Heart left ventricle (tissue), 16 donors: ENCODE data around the gene MDC1. TPM values are rescaled to one million over a fixed set of nuclear protein-coding genes. Genes with fewer than 3 reads are reported as not detected.

ENCODE experiments used
- ATAC-seq, 4 donors: fragments of 200-7000 bp; cut with Tn5 transposase; one replicate each; pipeline ENCODE4 v1.9.1; 2020 to 2022; ENCODE audit warnings: moderate library complexity in 4 of 4, mild to moderate bottlenecking in 3 of 4, moderate number of reproducible peaks in 1 of 4
- DNase-seq, 5 donors: peaks; one replicate each; pipeline ENCODE4 v3.0.0-alpha.2; 2020
- H3K27ac ChIP-seq, 12 donors: fragments of 200-600 bp; sonication (generic) in 4 of 12; one replicate each; pipeline versions ENCODE4 v1.5.0 to v1.8.0; 2016 to 2022; ENCODE audit warnings: mild to moderate bottlenecking in 2 of 12
- H3K27me3 ChIP-seq, 9 donors: fragments of 200-600 bp; sonication (generic) in 2 of 9; one replicate each; pipeline versions ENCODE4 v1.5.1 to v1.8.0; 2016 to 2022; ENCODE audit warnings: mild to moderate bottlenecking in 3 of 9
- H3K36me3 ChIP-seq, 9 donors: fragments of 200-600 bp; sonication (generic) in 2 of 9; one replicate each; pipeline versions ENCODE4 v1.5.0 to v1.8.0; 2018 to 2022; ENCODE audit warnings: mild to moderate bottlenecking in 2 of 9
- H3K4me1 ChIP-seq, 12 donors: fragments of 200-600 bp; sonication (generic) in 4 of 12; one replicate each; pipeline versions ENCODE4 v1.5.0 to v1.8.0; 2016 to 2022; ENCODE audit warnings: mild to moderate bottlenecking in 3 of 12
- H3K4me3 ChIP-seq, 12 donors: fragments of 200-600 bp; sonication (generic) in 4 of 12; one replicate each; pipeline versions ENCODE4 v1.5.0 to v1.8.0; 2017 to 2022; ENCODE audit warnings: mild to moderate bottlenecking in 9 of 12, moderate library complexity in 4 of 12
- H3K9me3 ChIP-seq, 12 donors: fragments of 200-600 bp; sonication (generic) in 4 of 12; one replicate each; pipeline versions ENCODE4 v1.5.0 to v1.8.0; 2016 to 2022; ENCODE audit warnings: mild to moderate bottlenecking in 1 of 12
- POLR2A ChIP-seq, 2 donors: fragments of 450-650 bp; IDR thresholded peaks; one replicate each; pipeline ENCODE4 v1.6.1; 2017; ENCODE audit warnings: antibody characterized with exemption in 2 of 2, mild to moderate bottlenecking in 2 of 2, moderate library complexity in 2 of 2
- WGBS, 4 donors: extraction: QIAGEN DNeasy Blood & Tissue Kit in 2 of 4; methylation state at CpG; one replicate each; pipeline versions ENCODE4 v1.1.5 to v1.1.7; 2013 to 2018; 5-methylcytosine and 5-hydroxymethylcytosine counted together
- intact Hi-C, 10 donors: fragments of 100-400 bp; cut with DNase I; formaldehyde crosslinking; loops; one replicate each; pipeline versions ENCODE4 v1.11.1 to v1.14.2; 2022
- polyA plus RNA-seq, 2 donors: library from polyadenylated mRNA; stranded (reverse); fragments of 200-250 nt; gene quantifications; one replicate each; pipeline ENCODE4 v1.2.3, GENCODE V29; 2013
- total RNA-seq, 9 donors: library from RNA; depleted of rRNA in 2 of 9; stranded (reverse); fragments of >200 nt in 2 of 9; fragmentation: NEBNext Ultra II Directional in 3 of 9; extraction: Animal tissue kit (Norgen Biotek cat#: 25700) in 3 of 9; gene quantifications; one replicate each; pipeline versions ENCODE4 v1.1.0 to v1.2.4, GENCODE V29; 2016 to 2023
- TF ChIP-seq, protein P1 (sequence below), 12 donors: fragments of 200-600 bp; sonication (generic) in 4 of 12; IDR thresholded peaks; one replicate each; pipeline versions ENCODE4 v1.5.0 to v1.8.0; 2018 to 2022; ENCODE audit warnings: antibody characterized with exemption in 12 of 12, mild to moderate bottlenecking in 5 of 12
- donor health status: ischemic (EF 13 %, LVEDD 7.1; RV severe dilation, severe dysfunction).
- donor health status: healthy with polysubstance abuse.
- donor health status: DM: no; HTN: yes; CAD: no.
- donor health status: DM: no; HTN: no; CAD: no.
- donor health status: ischemic (EF 25% LVEDD 6.9; RV normal size, moderate dysfunction).
- donor health status: ischemic (EF 25% LVEDD 5.7; RV mildly dilated, moderate dysfunction).
- donor health status: healthy.
- donor health status: DM: yes; HTN: yes; CAD: no.
- donor health status: ischemic (EF 35%, LVEDD 5.7; RV mildly dilated, moderate dysfunction).
- donor health status: nonischemic (EF 11% LVEDD 7.7; RV severe dilation, severe dysfunction).
- donor health status: DM: yes; HTN: yes; CAD: no.
- donor health status: PGD.
- donor health status: ischemic (EF 29% LVEDD 5.4; RV normal size, mild dysfunction).
- donor health status: nonischemic (EF 23%, LVEDD 6.1; RV moderate dilation, normal function).

The MDC1 gene
- total and polyA plus RNA-seq, 11 donors: 8.6 to 25.0 (median 16.0) TPM

DNA sequence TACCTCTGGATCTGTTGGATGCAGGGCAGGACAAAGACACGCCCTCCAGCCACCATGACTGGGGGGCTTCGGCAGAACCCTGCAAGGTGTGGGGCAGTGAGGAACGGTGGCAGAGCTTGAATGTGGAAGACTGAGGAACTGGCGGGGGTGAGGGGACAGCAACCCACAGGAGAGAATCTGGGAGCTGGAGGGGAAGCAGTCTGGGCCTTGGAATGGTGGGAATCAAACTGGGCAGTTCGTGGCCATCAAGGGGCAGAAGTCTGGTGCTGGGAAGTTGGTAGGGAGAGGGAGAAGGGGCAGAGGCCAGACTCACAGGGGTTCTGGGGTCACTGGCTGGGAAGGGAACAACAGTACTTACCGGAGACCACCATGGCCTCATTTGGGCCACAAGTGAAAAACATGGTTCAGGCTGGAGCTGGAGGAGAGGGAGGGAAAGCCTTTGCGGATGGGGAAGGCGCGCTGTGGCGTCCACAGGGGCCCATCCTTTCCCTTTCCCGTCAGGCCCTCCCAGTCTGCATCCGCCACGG lies 24.8 kb upstream of the MDC1 start:
- Histone ChIP-seq H3K27ac (peak overlapping the region; percentile 92 to 99 (median 97)), H3K27me3 (no peaks in the 10 kb centered on the region), H3K4me1 (peaks cover 3 to 61% (median 40%) of the 10 kb centered on the region in 12 donors), H3K36me3 (peaks cover 0 to 47% (median 46%) of the 10 kb centered on the region in 9 donors), H3K4me3 (peak overlapping the region; percentile 46 to 95 (median 86)), H3K9me3 (no peaks in the 10 kb centered on the region)
- TF ChIP-seq, protein P1, sequence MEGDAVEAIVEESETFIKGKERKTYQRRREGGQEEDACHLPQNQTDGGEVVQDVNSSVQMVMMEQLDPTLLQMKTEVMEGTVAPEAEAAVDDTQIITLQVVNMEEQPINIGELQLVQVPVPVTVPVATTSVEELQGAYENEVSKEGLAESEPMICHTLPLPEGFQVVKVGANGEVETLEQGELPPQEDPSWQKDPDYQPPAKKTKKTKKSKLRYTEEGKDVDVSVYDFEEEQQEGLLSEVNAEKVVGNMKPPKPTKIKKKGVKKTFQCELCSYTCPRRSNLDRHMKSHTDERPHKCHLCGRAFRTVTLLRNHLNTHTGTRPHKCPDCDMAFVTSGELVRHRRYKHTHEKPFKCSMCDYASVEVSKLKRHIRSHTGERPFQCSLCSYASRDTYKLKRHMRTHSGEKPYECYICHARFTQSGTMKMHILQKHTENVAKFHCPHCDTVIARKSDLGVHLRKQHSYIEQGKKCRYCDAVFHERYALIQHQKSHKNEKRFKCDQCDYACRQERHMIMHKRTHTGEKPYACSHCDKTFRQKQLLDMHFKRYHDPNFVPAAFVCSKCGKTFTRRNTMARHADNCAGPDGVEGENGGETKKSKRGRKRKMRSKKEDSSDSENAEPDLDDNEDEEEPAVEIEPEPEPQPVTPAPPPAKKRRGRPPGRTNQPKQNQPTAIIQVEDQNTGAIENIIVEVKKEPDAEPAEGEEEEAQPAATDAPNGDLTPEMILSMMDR (IDR thresholded peaks at IDR 0.05): no peak
- TF ChIP-seq POLR2A (IDR thresholded peaks at IDR 0.05): no peak
- 4 to 6% (median 5%) methylated on average over 13 of the region's 13 CpGs for WGBS, 4 donors
- peak in 2 of 5 donors; percentile 79 to 80 for DNase-seq
- intact Hi-C loops: loop anchor here (2.0 to 10.0 kb wide), 15 partner anchors 19 to 343 kb away; partner anchors contain the start of genes MRPS18B (in 1 of the 10), PPP1R10 (in 1 of the 10) and TUBB (in 1 of the 10)
- peak; percentile 2 to 45 (median 42) for ATAC-seq

DNA sequence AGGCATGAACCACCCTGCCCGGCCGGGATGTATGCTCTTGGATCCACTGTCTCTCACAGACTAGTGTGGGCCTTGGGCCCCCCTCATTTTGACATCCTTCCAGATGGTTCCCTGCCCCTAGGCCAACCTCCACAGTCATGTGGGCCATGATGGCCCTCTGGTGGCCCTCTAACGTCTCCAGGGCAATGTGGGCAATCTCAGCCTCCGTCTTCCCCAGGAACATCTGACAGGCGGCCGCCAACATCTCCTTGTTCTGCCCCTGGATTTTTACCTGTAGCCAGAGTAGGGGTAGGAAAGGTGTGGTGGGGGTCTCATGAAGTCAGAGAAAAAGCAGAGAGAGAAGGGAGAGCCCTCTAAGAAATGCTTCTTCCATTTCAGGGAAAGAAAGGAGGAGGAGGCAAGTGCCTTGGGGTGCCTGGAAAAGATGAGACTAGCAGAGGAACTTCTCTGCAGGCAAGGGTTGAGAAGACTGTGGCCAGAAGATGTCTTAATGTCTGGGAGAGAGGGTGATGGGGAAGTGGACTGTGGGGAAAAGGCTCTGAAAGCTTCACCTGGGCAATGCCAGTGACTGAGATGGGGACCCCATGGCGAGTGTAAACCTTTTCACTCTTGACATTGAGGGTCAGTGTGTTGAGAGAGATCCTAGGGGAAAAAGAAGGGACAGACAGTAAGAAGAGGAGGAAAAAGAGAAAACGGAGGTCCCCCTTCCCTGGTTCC lies 24.1 kb upstream of the MDC1 start:
- Histone ChIP-seq H3K27ac (peak overlapping the region; percentile 92 to 99 (median 97)), H3K4me3 (peak overlapping the region; percentile 46 to 95 (median 86)), H3K9me3 (no peaks in the 10 kb centered on the region), H3K4me1 (peaks cover 3 to 65% (median 42%) of the 10 kb centered on the region in 12 donors), H3K27me3 (no peaks in the 10 kb centered on the region), H3K36me3 (peaks cover 0 to 54% (median 52%) of the 10 kb centered on the region in 9 donors)
- 67 to 75% (median 70%) methylated on average over 8 of the region's 8 CpGs for WGBS, 4 donors
- intact Hi-C loops: loop anchor here (5.0 to 10.0 kb wide), 10 partner anchors 36 to 344 kb away; partner anchors contain the start of genes MRPS18B (in 1 of the 10) and PPP1R10 (in 1 of the 10)
- DNase-seq (no peak), ATAC-seq (no peak)
- TF ChIP-seq, protein P1 (IDR thresholded peaks at IDR 0.05): no peak
- TF ChIP-seq POLR2A (IDR thresholded peaks at IDR 0.05): no peak

DNA sequence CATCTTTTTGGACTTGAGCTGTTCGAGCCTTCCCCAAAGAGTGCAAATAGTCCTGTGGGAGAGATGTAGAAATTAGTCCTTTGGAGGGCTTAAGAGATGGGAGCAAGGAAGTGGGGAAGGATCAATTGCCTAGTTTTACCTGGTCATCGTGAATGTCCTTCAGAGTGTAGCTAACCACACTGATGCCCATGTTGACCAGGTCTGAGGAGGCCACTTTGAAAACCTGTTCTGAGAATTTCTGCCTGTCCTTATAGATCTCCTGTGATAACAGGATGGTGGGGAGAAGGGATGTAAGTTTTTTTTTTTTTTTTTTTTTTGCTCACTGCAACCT lies 23.4 kb upstream of the MDC1 start:
- intact Hi-C loops: loop anchor here (5.0 to 10.0 kb wide), 10 partner anchors 37 to 344 kb away; partner anchors contain the start of genes MRPS18B (in 1 of the 10) and PPP1R10 (in 1 of the 10)
- H3K27me3 ChIP-seq: no peaks in the 10 kb centered on the region
- peak overlapping the region in 8 of 12 donors; percentile 2 to 99 (median 62) for H3K27ac ChIP-seq
- WGBS, 4 donors: 90 to 92% (median 91%) methylated on average over 2 of the region's 2 CpGs
- peaks cover 0 to 61% (median 59%) of the 10 kb centered on the region in 9 donors for H3K36me3 ChIP-seq
- DNase-seq (no peak), ATAC-seq (no peak)
- no peak for TF ChIP-seq POLR2A (IDR thresholded peaks at IDR 0.05)
- TF ChIP-seq, protein P1 (IDR thresholded peaks at IDR 0.05): no peak
- no peaks in the 10 kb centered on the region for H3K9me3 ChIP-seq
- H3K4me1 ChIP-seq: peaks cover 3 to 72% (median 44%) of the 10 kb centered on the region in 12 donors
- no peak overlapping the region for H3K4me3 ChIP-seq

DNA sequence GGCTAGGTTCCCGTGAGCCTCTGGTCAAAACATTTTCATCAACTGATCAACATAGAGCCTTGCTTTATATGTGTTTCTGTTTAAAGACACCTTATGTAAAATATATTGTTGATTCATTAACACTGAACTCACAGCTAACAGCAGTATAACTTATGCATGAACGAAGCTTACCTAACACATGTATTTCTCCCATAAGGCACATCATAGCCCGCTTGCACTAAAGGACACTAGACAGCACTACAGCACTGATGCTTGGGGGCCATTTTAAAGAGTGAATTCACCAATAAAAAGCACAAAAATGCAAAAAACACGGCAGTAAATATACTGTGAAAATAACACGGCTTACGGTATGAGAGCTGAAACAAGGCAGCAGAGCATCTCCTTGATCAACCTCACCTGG lies 21.5 kb upstream of the MDC1 start:
- H3K27ac ChIP-seq: peak overlapping the region in 2 of 12 donors; percentile 44 to 80

More for the DNA sequence above, 21.5 kb upstream of the MDC1 start:
- DNase-seq (no peak), ATAC-seq (no peak)
- Histone ChIP-seq H3K36me3 (peaks cover 0 to 80% (median 79%) of the 10 kb centered on the region in 9 donors), H3K4me1 (peaks cover 3 to 62% (median 41%) of the 10 kb centered on the region in 12 donors), H3K4me3 (no peak overlapping the region), H3K9me3 (no peaks in the 10 kb centered on the region), H3K27me3 (no peaks in the 10 kb centered on the region)
- TF ChIP-seq POLR2A (IDR thresholded peaks at IDR 0.05): no peak
- TF ChIP-seq, protein P1 (IDR thresholded peaks at IDR 0.05): no peak
- intact Hi-C loops: loop anchor here in 1 of 10 donors (10.0 kb wide), 1 partner anchor 146 kb away; the partner anchor contains the start of gene DDR1
- 88 to 90% (median 90%) methylated on average over 6 of the region's 6 CpGs for whole genome bisulfite sequencing, 4 donors
